Skeletal muscle tissue (tissue), 4 donors: ENCODE data around the gene AHRR. TPM values are rescaled to one million over a fixed set of nuclear protein-coding genes. Genes with fewer than 3 reads are reported as not detected.

ENCODE experiments used
- H3K27ac ChIP-seq: one replicate; pipeline ENCODE4 v1.7.0; 2013; ENCODE audit warnings: mild to moderate bottlenecking, low read depth, low read length, inconsistent platforms
- H3K27me3 ChIP-seq, 3 donors: one replicate each; pipeline ENCODE4 v1.7.0; 2013; ENCODE audit warnings: low read length in 3 of 3; ENCODE audit not compliant: control insufficient read depth in 3 of 3, insufficient read depth in 3 of 3
- H3K36me3 ChIP-seq, 3 donors: one replicate each; pipeline ENCODE4 v1.7.0; 2013; ENCODE audit warnings: low read length in 3 of 3; ENCODE audit not compliant: control insufficient read depth in 3 of 3, insufficient read depth in 3 of 3
- H3K4me1 ChIP-seq, 3 donors: one replicate each; pipeline ENCODE4 v1.7.0; 2013; ENCODE audit warnings: low read length in 3 of 3, mild to moderate bottlenecking in 3 of 3; ENCODE audit not compliant: control insufficient read depth in 3 of 3, insufficient read depth in 3 of 3
- H3K4me3 ChIP-seq, 3 donors: one replicate each; pipeline ENCODE4 v1.7.0; 2013; ENCODE audit warnings: low read length in 3 of 3
- H3K9ac ChIP-seq, 3 donors: one replicate each; pipeline ENCODE4 v1.7.0; 2013; ENCODE audit warnings: low read length in 3 of 3, mild to moderate bottlenecking in 3 of 3, moderate library complexity in 2 of 3, low read depth in 1 of 3
- H3K9me3 ChIP-seq, 3 donors: one replicate each; pipeline ENCODE4 v1.7.0; 2013; ENCODE audit warnings: low read length in 3 of 3; ENCODE audit not compliant: control insufficient read depth in 3 of 3
- total RNA-seq: library from RNA; depleted of rRNA; stranded (reverse); fragments of >200 nt; gene quantifications from one replicate; pipeline ENCODE4 v1.2.3, GENCODE V29; 2014
- donor health status: Osteomylitis.

AHRR gene
- total RNA-seq, 1 donor from 2014 or later = 1.0 TPM

DNA sequence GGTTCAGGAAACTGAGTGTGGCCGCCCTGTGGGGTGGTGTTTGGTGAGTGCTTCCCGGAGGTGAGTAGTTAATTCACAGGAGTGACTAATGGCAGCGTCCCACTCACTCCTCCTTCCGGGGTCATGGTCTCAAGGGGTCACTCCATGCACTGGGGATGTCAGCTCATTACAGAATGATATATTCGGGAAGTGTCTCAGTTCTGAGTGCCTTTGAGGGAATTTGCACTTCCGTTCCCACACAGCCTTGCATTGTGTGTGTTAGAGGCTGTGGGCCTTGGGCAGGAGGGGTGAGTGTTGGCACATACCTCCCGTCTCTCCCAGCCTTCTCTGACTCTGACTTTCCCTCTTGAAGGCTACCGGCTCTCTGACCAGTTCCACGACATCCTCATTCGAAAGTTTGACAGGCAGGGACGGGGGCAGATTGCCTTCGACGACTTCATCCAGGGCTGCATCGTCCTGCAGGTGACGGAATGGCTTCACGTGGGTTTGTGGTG lies 10.5 kb upstream of the AHRR start:
- H3K4me1 ChIP-seq = peaks cover 7 to 18% (median 10%) of the 10 kb centered on the region in 3 donors
- H3K36me3 ChIP-seq = peaks cover 40 to 56% (median 50%) of the 10 kb centered on the region in 3 donors
- no peaks in the 10 kb centered on the region for H3K9me3 ChIP-seq
- H3K27me3 ChIP-seq = no peaks in the 10 kb centered on the region
- H3K9ac ChIP-seq = no peak overlapping the region
- no peak overlapping the region for H3K4me3 ChIP-seq
- H3K27ac ChIP-seq = no peak overlapping the region

DNA sequence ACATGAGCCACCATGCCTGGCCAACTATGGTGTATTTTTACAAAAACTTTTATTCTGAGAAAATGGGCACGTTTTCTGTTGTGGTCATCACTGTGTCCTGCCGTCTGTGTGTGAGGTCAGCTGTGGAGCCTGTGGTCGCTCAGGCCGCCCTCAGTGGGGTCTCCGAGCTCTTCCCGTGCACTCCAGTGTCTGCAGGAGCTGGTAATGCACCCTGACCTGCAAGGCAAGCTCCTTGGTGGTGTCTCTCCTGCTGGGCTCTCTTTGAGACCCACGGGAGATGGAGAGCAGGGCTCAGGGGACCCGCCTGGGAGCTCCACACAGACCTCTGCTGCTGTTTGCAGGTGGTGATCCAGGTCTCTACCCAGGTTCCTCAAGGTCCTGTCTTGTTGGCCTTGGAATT lies 9.6 kb upstream of the AHRR start:
- H3K36me3 ChIP-seq = peaks cover 35 to 48% (median 47%) of the 10 kb centered on the region in 3 donors
- no peak overlapping the region for H3K27ac ChIP-seq
- H3K9ac ChIP-seq = no peak overlapping the region
- no peaks in the 10 kb centered on the region for H3K9me3 ChIP-seq
- H3K4me1 ChIP-seq = peaks cover 7 to 18% (median 10%) of the 10 kb centered on the region in 3 donors
- H3K27me3 ChIP-seq = no peaks in the 10 kb centered on the region
- no peak overlapping the region for H3K4me3 ChIP-seq

DNA sequence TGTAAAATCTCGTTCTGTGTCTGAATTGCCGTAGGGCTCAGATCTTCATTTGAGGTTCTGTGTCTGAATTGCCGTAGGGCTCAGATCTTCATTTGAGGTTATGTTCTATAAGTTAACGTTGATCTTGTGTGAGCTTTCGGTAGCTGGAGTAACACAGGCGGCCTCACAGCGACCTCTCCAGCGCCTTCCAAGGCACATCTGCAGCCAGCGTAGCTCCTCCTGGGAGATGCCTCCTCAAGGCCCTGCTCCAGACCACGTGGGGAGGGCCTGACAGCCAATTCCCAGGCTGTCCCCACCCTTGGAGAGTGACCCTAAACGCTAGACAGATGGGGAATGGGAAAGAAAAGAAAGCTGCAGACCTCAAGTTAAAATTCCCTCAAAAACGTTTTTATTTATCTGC lies 8.7 kb upstream of the AHRR start:
- H3K9ac ChIP-seq = no peak overlapping the region
- H3K4me1 ChIP-seq = peaks cover 4 to 15% (median 8%) of the 10 kb centered on the region in 3 donors
- H3K4me3 ChIP-seq = no peak overlapping the region
- no peaks in the 10 kb centered on the region for H3K9me3 ChIP-seq
- peaks cover 30 to 41% (median 39%) of the 10 kb centered on the region in 3 donors for H3K36me3 ChIP-seq
- H3K27me3 ChIP-seq = no peaks in the 10 kb centered on the region
- no peak overlapping the region for H3K27ac ChIP-seq

DNA sequence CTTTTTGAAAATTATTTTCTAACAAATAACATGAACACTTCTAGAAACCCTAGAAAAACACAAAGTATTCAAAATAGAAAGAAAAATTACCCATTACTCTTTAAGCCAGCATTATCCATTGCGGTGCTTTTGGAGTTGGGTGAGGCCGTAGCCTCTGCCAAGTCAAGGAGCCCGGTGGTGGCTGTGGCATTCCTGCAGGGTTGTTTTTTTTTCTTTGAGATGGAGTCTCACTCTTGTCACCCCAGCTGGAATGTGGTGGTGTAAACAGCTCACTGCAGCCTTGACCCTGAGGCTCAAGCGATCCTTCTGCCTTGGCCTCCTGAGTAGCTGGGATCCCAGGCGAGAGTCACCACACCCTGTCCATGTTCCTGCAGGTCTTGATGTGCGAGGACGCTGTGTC lies 8.2 kb upstream of the AHRR start:
- Histone ChIP-seq H3K27me3 (peaks cover 0 to under 1% (median 0%) of the 10 kb centered on the region in 3 donors), H3K9me3 (no peaks in the 10 kb centered on the region), H3K27ac (no peak overlapping the region), H3K9ac (no peak overlapping the region), H3K4me1 (peaks cover under 1 to 11% (median 4%) of the 10 kb centered on the region in 3 donors), H3K36me3 (peaks cover 30 to 39% (median 38%) of the 10 kb centered on the region in 3 donors), H3K4me3 (no peak overlapping the region)

GRCh38 chr5:313806-314376 lies 7.6 kb upstream of the AHRR start:
- H3K27me3 ChIP-seq = peaks cover 3 to 7% (median 4%) of the 10 kb centered on the region in 3 donors
- H3K9me3 ChIP-seq = no peaks in the 10 kb centered on the region
- H3K9ac ChIP-seq = no peak overlapping the region
- no peak overlapping the region for H3K4me3 ChIP-seq
- no peak overlapping the region for H3K27ac ChIP-seq
- peaks cover 30 to 39% (median 35%) of the 10 kb centered on the region in 3 donors for H3K36me3 ChIP-seq
- H3K4me1 ChIP-seq = peaks cover 0 to 9% (median 0%) of the 10 kb centered on the region in 3 donors

DNA sequence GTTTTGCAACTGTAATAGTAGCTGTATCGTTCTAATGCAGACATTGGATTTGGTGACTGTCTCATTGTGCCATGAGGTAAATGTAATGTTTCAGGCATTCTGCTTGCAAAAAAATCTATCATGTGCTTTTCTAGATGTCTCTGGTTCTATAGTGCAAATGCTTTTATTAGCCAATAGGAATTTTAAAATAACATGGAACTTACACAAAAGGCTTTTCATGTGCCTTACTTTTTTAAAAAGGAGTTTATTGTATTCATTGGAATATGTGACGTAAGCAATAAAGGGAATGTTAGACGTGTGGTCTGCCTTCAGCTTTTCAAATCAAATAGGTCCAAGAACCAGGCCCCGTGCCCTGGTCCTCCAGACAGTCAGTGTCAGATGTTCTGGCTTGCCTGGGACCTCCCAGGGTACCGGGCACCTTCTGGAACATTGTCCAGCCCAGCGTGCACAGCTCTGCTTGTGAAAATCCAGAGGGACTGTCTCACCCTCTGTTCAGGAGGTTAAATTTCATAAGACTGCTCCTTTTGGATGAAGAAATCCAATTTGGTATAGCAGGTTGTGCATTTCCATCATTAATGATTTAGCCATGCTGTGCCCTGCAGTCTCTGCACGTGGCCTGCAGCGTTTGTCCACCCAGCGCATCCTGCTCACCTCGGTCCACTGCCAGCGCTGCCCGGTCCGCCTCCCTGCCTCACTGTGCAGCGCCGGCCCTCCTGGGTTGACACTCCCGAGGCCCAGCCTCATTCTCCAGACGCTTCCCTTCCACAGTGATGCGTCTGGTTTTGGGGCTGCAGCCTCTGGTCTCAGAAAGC lies 6.6 kb upstream of the AHRR start:
- H3K9ac ChIP-seq = no peak overlapping the region
- H3K4me3 ChIP-seq = no peak overlapping the region
- H3K36me3 ChIP-seq = peaks cover 30 to 39% (median 34%) of the 10 kb centered on the region in 3 donors
- H3K27me3 ChIP-seq = peaks cover 11 to 15% (median 14%) of the 10 kb centered on the region in 3 donors
- H3K9me3 ChIP-seq = no peaks in the 10 kb centered on the region
- H3K4me1 ChIP-seq = peaks cover 0 to 5% (median 2%) of the 10 kb centered on the region in 3 donors
- no peak overlapping the region for H3K27ac ChIP-seq

GRCh38 chr5:315488-316209 lies 5.9 kb upstream of the AHRR start:
- Histone ChIP-seq H3K27ac (no peak overlapping the region), H3K4me3 (no peak overlapping the region), H3K9ac (no peak overlapping the region), H3K4me1 (peaks cover 0 to 2% (median 2%) of the 10 kb centered on the region in 3 donors), H3K36me3 (peaks cover 28 to 34% (median 30%) of the 10 kb centered on the region in 3 donors), H3K27me3 (peaks cover 18 to 22% (median 20%) of the 10 kb centered on the region in 3 donors), H3K9me3 (no peaks in the 10 kb centered on the region)

DNA sequence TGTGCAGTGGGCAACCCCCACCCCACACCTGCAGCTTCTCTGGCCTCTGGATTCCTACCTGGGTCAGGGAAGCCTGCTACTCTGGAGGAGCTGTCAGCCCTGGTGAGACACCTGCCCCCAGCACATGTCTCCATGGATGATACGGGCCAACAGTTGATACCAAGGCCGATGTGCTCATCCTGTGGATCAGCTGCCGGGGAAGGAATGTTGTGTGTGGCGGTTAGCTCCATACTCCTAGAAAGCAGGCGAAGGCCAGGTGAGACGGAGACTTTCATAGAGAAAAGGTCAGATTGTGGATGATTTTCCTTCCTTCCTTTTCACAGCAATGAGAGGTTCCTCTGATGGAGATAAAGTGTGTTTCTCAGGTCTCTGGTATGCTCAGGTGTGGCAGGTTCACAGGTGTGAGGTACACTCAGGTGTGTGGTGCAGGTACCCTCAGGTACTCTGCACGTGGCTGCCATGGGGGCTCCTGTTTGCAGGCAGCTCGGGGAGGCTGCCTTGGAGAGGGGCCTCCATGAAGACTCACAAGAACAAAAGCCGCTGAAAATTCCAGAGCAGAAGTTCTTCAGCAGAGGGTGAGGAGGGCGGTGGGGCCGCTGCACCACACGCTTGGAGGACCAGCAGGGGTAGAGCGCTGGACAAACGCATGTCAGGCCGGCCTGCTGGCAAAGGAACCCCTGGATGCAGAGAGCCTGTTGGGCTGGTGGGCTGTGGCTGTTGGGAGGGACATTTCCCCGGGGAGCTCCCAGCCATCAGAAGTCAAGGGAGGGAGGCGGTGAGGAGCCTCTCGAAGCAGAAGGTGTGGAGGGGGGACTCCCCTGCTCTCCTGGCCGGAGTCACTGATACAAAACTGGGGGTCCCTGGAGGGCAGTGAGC lies 5.1 kb upstream of the AHRR start:
- H3K4me1 ChIP-seq = peaks cover 0 to 7% (median 5%) of the 10 kb centered on the region in 3 donors
- no peak overlapping the region for H3K27ac ChIP-seq
- no peak overlapping the region for H3K9ac ChIP-seq
- H3K4me3 ChIP-seq = no peak overlapping the region
- H3K9me3 ChIP-seq = no peaks in the 10 kb centered on the region
- peaks cover 26 to 30% (median 27%) of the 10 kb centered on the region in 3 donors for H3K27me3 ChIP-seq
- H3K36me3 ChIP-seq = peaks cover 25 to 28% (median 26%) of the 10 kb centered on the region in 3 donors
